ENCODE data around the gene DENND1A.

DNA sequence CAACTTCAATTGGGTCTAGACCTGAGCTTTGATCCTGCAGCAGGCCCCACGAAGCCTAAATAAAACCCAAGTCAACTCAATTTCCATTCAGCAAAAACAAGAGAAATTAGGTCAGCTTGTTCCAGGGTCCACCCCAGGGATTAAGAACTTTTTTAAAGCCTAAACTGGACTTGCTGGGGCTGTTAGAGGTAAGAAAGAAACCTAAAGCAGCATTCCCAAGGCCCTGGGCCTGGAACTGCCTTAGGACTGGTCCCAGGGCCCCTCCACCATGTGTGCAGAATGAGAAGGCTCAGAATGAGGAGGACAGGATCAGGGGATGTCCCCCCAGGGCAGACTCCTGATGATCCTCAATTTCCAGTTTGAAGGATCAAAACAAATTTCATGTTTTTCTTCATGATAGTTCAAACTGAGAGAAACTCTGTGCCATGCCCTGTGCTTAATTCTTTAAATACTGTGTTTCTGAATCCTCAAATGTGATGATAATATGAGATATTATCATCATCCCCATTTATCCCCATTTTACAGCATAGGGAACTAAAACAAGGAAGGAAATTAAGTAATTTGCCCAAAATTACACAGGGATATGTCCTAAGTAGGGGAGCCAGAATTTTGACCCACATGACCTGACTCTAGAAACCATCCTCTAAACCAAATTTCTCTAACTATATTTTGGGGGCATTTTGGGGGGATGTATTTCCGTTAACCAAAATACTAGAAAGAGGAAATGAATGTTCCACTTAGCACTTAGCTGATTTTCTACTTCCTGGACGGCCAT, 64.5 kb downstream of the DENND1A start:
- no peak for TF ChIP-seq POLR2A (IDR thresholded peaks at IDR 0.05; ENCODE audit: low read length)
- TF ChIP-seq GATA1 (IDR thresholded peaks at IDR 0.05; ENCODE audit: low read depth, low read length) = no peak
